CD14-positive monocyte (primary cell): ENCODE data around the gene ARHGEF1. TPM values are rescaled to one million over a fixed set of nuclear protein-coding genes. Genes with fewer than 3 reads are reported as not detected.

Experiments used
- DNase-seq, 3 donors: peaks; one replicate each; pipeline ENCODE4 v3.0.0-alpha.2; 2011 to 2022
- H2AFZ ChIP-seq: 2 replicates; pipeline ENCODE4 v1.6.0; 2012; ENCODE audit warnings: mild to moderate bottlenecking, low read depth, low read length, inconsistent platforms; ENCODE audit not compliant: insufficient read depth, poor library complexity, severe bottlenecking
- H3K27ac ChIP-seq, 2 donors: 1 replicate in 1 of 2; 2 replicates in 1 of 2; pipeline ENCODE4 v1.5.1; 2012 to 2013; ENCODE audit warnings: low read length in 2 of 2, control low read depth in 1 of 2, inconsistent platforms in 1 of 2, low read depth in 1 of 2, mild to moderate bottlenecking in 1 of 2
- H3K27me3 ChIP-seq, 2 donors: one replicate each; pipeline versions ENCODE4 v1.6.0 to v1.6.1; 2011 to 2013; ENCODE audit warnings: low read length in 2 of 2; ENCODE audit not compliant: control insufficient read depth in 2 of 2, insufficient read depth in 2 of 2
- H3K36me3 ChIP-seq, 2 donors: replicated peaks in 1 of 2; 1 replicate in 1 of 2; 2 replicates in 1 of 2; pipeline versions ENCODE4 v1.5.1 to v1.6.1; 2012 to 2013; ENCODE audit warnings: low read length in 2 of 2, control low read depth in 1 of 2, inconsistent platforms in 1 of 2, mild to moderate bottlenecking in 1 of 2; ENCODE audit not compliant: insufficient read depth in 2 of 2, control insufficient read depth in 1 of 2
- H3K4me1 ChIP-seq, 2 donors: 1 replicate in 1 of 2; 2 replicates in 1 of 2; pipeline versions ENCODE4 v1.5.1 to v1.6.1; 2012 to 2013; ENCODE audit warnings: low read length in 2 of 2, control low read depth in 1 of 2, inconsistent platforms in 1 of 2, mild to moderate bottlenecking in 1 of 2, moderate library complexity in 1 of 2; ENCODE audit not compliant: insufficient read depth in 2 of 2, control insufficient read depth in 1 of 2
- H3K4me2 ChIP-seq: replicated peaks from 2 replicates; pipeline ENCODE3; 2012; ENCODE audit warnings: low read length, moderate library complexity, mild to moderate bottlenecking; ENCODE audit not compliant: poor library complexity, severe bottlenecking; ENCODE audit errors: extremely low read depth
- H3K4me3 ChIP-seq, 3 experiments: fragments of 200-600 bp in 1 of 3; sonication (generic) in 1 of 3; replicated peaks in 1 of 3; 1 replicate in 2 of 3; 2 replicates in 1 of 3; pipeline ENCODE4 v1.5.1; 2011 to 2013; ENCODE audit warnings: low read length in 3 of 3, mild to moderate bottlenecking in 3 of 3, control low read depth in 2 of 3, low read depth in 2 of 3, inconsistent platforms in 1 of 3, moderate library complexity in 1 of 3
- H3K79me2 ChIP-seq: 2 replicates; pipeline ENCODE4 v1.6.0; 2012; ENCODE audit warnings: mild to moderate bottlenecking, control low read depth, inconsistent platforms, low read length, moderate library complexity; ENCODE audit not compliant: insufficient read depth
- H3K9ac ChIP-seq: 2 replicates; pipeline ENCODE4 v1.6.0; 2017; ENCODE audit warnings: low read length, mild to moderate bottlenecking; ENCODE audit not compliant: insufficient read depth, poor library complexity, severe bottlenecking
- H3K9me3 ChIP-seq, 2 donors: replicated peaks in 1 of 2; 1 replicate in 1 of 2; 2 replicates in 1 of 2; pipeline versions ENCODE4 v1.5.1 to v1.6.1; 2012 to 2013; ENCODE audit warnings: low read length in 2 of 2, control low read depth in 1 of 2; ENCODE audit not compliant: control insufficient read depth in 1 of 2, insufficient read depth in 1 of 2
- H4K20me1 ChIP-seq: 2 replicates; pipeline ENCODE4 v1.6.0; 2012; ENCODE audit warnings: mild to moderate bottlenecking, low read length, control low read depth, moderate library complexity; ENCODE audit not compliant: insufficient read depth
- H3K27ac Mint-ChIP-seq, 7 donors: one replicate each; pipeline ENCODE4 v1.8.0; 2020; ENCODE audit warnings: mild to moderate bottlenecking in 7 of 7, mixed read lengths in 7 of 7, moderate library complexity in 6 of 7, inconsistent platforms in 2 of 7
- H3K27me3 Mint-ChIP-seq, 3 donors: one replicate each; pipeline ENCODE4 v1.8.0; 2021 to 2022; ENCODE audit warnings: low read depth in 3 of 3, mild to moderate bottlenecking in 3 of 3, mixed read lengths in 3 of 3, moderate library complexity in 3 of 3, inconsistent platforms in 1 of 3
- H3K36me3 Mint-ChIP-seq, 2 donors: one replicate each; pipeline ENCODE4 v1.8.0; 2020; ENCODE audit warnings: mixed read lengths in 2 of 2, inconsistent platforms in 1 of 2, mild to moderate bottlenecking in 1 of 2
- H3K4me1 Mint-ChIP-seq: one replicate; pipeline ENCODE4 v1.8.0; 2020; ENCODE audit warnings: mild to moderate bottlenecking, mixed read lengths
- H3K4me3 Mint-ChIP-seq, 2 donors: one replicate each; pipeline ENCODE4 v1.8.0; 2020; ENCODE audit warnings: mild to moderate bottlenecking in 2 of 2, mixed read lengths in 2 of 2, moderate library complexity in 1 of 2
- H3K9me3 Mint-ChIP-seq, 7 donors: one replicate each; pipeline ENCODE4 v1.8.0; 2020 to 2022; ENCODE audit warnings: mixed read lengths in 7 of 7, mild to moderate bottlenecking in 6 of 7, moderate library complexity in 6 of 7, inconsistent platforms in 2 of 7
- WGBS: methylation state at CpG from one replicate; pipeline ENCODE4 v1.1.5; 2013; ENCODE audit warnings: missing lambda C conversion rate; ENCODE audit not compliant: insufficient coverage; 5-methylcytosine and 5-hydroxymethylcytosine counted together
- intact Hi-C, 2 donors: fragments of 100-400 bp; cut with micrococcal nuclease; formaldehyde crosslinking; loops; one replicate each; pipeline versions ENCODE4 v1.15.0 to v1.15.1; 2023
- polyA plus RNA-seq, 3 donors: library from polyadenylated mRNA; depleted of rRNA in 1 of 3; unstranded in 2 of 3; stranded (reverse) in 1 of 3; fragments of 300-500 nt in 2 of 3; fragments of >200 nt in 1 of 3; fragmentation: Illumina TruSeq in 2 of 3; gene quantifications; 1 replicate in 2 of 3; 2 replicates in 1 of 3; pipeline ENCODE4 v1.2.3, GENCODE V29; 2012 to 2021
- TF ChIP-seq, protein P1 (sequence below): fragments of 200-600 bp; IDR thresholded peaks from one replicate; pipeline ENCODE4 v1.8.0; 2022; ENCODE audit warnings: antibody characterized with exemption, mild to moderate bottlenecking

Gene ARHGEF1
- polyA plus RNA-seq, 3 donors: 82.8 to 622 (median 95.5) TPM

DNA sequence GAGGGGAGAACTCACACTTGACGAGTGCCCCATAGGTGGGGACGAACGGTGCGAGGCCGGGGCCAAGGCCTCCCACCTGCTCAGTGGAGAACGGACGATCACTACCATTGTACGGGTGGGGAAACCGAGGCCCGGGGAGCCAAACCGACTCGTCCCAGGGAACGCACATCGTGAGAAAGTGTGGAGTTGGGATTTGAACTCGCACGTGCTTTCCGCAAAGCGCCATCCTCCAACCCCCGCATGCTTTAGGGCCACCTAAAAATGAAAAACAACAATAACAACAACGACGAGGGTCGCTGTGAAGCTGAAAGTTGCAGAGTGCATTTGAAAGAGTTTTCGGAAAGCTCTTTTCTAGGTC lies 458 bp downstream of the ARHGEF1 start:
- H2AFZ ChIP-seq: peak overlapping the region; percentile 84

DNA sequence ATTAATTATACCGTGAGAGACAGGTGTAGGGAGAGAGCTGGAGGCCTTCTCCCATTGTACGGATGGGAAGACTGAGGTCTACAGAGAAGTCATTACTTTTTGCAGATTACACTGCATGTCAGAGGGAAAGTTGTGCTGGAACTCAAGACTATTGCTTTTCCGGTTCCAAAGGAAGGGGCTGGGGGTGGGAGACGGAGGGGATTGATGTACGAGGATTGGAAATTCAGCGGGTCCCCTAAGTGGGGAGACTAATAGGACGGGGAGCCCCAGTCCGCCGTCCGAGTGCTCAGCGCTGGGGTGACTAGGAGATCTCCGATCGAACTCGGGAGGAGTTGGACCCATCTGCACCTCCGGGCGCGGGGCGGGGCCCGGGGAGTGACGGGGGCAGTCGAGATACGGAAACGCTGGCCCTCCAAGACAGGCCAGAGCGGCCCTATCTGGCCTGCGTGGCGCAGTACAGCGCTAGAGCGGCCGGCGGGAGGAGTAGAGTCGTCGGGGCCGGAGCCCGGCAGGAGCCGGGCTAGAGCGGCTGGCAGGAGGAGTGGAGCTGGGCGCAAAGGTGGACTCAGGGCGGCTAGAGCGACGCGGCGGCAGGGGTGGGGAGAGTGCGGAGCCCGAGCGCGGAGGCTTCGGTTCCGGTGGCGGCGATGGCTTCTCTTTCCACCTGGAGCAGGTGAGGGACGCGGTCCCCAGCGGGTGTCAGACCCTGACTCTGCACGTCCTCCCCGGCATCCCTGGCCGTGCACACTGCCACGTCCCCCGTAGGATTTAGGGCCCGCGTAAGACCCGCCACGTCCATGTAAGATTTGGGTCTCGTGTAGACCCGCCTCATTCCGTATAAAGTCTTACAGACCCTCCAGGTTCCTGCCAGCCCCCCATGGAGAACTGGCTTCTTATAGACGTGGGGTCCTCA lies 1.1 kb downstream of the ARHGEF1 start:
- peaks cover 57% of the 10 kb centered on the region for H3K4me1 Mint-ChIP-seq
- peaks cover 0 to 2% (median 0%) of the 10 kb centered on the region in 7 donors for H3K9me3 Mint-ChIP-seq
- Histone ChIP-seq H3K4me2 (peak overlapping the region; percentile 96), H2AFZ (peak overlapping the region; percentile 84), H3K4me3 (peak overlapping the region; percentile 75 to 98 (median 98)), H3K9me3 (no peaks in the 10 kb centered on the region), H3K4me1 (peaks cover 53 to 72% of the 10 kb centered on the region in 2 donors), H3K9ac (peak overlapping the region; percentile 80), H3K79me2 (peaks cover 61% of the 10 kb centered on the region), H4K20me1 (peaks cover 49% of the 10 kb centered on the region), H3K27ac (peak overlapping the region; percentile 86), H3K36me3 (peaks cover 14 to 32% of the 10 kb centered on the region in 2 donors), H3K27me3 (no peaks in the 10 kb centered on the region)
- H3K27me3 Mint-ChIP-seq: peaks cover 0 to 1% (median 1%) of the 10 kb centered on the region in 3 donors
- under 1% methylated on average over 65 of the region's 66 CpGs for WGBS
- TF ChIP-seq, protein P1, sequence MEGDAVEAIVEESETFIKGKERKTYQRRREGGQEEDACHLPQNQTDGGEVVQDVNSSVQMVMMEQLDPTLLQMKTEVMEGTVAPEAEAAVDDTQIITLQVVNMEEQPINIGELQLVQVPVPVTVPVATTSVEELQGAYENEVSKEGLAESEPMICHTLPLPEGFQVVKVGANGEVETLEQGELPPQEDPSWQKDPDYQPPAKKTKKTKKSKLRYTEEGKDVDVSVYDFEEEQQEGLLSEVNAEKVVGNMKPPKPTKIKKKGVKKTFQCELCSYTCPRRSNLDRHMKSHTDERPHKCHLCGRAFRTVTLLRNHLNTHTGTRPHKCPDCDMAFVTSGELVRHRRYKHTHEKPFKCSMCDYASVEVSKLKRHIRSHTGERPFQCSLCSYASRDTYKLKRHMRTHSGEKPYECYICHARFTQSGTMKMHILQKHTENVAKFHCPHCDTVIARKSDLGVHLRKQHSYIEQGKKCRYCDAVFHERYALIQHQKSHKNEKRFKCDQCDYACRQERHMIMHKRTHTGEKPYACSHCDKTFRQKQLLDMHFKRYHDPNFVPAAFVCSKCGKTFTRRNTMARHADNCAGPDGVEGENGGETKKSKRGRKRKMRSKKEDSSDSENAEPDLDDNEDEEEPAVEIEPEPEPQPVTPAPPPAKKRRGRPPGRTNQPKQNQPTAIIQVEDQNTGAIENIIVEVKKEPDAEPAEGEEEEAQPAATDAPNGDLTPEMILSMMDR: no peak
- H3K36me3 Mint-ChIP-seq: peaks cover 20 to 30% of the 10 kb centered on the region in 2 donors
- intact Hi-C loops: loop anchor here (2.0 to 5.0 kb wide), 3 partner anchors 23 to 73 kb away; partner anchors contain the start of genes RPS19 (in 2 of the 2) and RABAC1 (in 1 of the 2)
- H3K4me3 Mint-ChIP-seq: peak overlapping the region; percentile 92 to 97
- peak; percentile 85 to 91 (median 86) for DNase-seq
- H3K27ac Mint-ChIP-seq: peak overlapping the region; percentile 89 to 98 (median 95)

More for the DNA sequence above, 458 bp downstream of the ARHGEF1 start:
- Mint-ChIP-seq H3K27me3 (peaks cover 0 to 1% (median 1%) of the 10 kb centered on the region in 3 donors), H3K4me1 (peaks cover 56% of the 10 kb centered on the region), H3K36me3 (peaks cover 15 to 23% of the 10 kb centered on the region in 2 donors), H3K9me3 (peaks cover 0 to 2% (median 0%) of the 10 kb centered on the region in 7 donors), H3K27ac (peak overlapping the region; percentile 89 to 98 (median 95)), H3K4me3 (peak overlapping the region; percentile 92 to 97)
- peaks cover 54% of the 10 kb centered on the region for H3K79me2 ChIP-seq
- peak overlapping the region; percentile 96 for H3K4me2 ChIP-seq
- H4K20me1 ChIP-seq: peaks cover 43% of the 10 kb centered on the region
- H3K4me3 ChIP-seq: peak overlapping the region; percentile 75 to 98 (median 98)
- H3K27ac ChIP-seq: peak overlapping the region; percentile 86
- whole genome bisulfite sequencing: under 1% methylated on average over 8 of the region's 23 CpGs
- H3K27me3 ChIP-seq: no peaks in the 10 kb centered on the region
- no peak for DNase-seq
- intact Hi-C loops: loop anchor here (2.0 to 5.0 kb wide), 3 partner anchors 23 to 74 kb away; partner anchors contain the start of genes RPS19 (in 2 of the 2) and RABAC1 (in 1 of the 2)
- no peaks in the 10 kb centered on the region for H3K9me3 ChIP-seq
- TF ChIP-seq, protein P1: no peak
- peak overlapping the region; percentile 80 for H3K9ac ChIP-seq
- peaks cover 7 to 26% of the 10 kb centered on the region in 2 donors for H3K36me3 ChIP-seq
- H3K4me1 ChIP-seq: peaks cover 56 to 75% of the 10 kb centered on the region in 2 donors
